ENCODE results near the gene TNXB. TPM values are rescaled to one million over a fixed set of nuclear protein-coding genes. Genes with fewer than 3 reads are reported as not detected.

Gene TNXB
- total and polyA plus RNA-seq, 9 of the 15 experiments (the other 6 are each of a cell fraction or from before 2014, with no cell fraction given): 0.14 to 28.1 (median 12.4) TPM

DNA sequence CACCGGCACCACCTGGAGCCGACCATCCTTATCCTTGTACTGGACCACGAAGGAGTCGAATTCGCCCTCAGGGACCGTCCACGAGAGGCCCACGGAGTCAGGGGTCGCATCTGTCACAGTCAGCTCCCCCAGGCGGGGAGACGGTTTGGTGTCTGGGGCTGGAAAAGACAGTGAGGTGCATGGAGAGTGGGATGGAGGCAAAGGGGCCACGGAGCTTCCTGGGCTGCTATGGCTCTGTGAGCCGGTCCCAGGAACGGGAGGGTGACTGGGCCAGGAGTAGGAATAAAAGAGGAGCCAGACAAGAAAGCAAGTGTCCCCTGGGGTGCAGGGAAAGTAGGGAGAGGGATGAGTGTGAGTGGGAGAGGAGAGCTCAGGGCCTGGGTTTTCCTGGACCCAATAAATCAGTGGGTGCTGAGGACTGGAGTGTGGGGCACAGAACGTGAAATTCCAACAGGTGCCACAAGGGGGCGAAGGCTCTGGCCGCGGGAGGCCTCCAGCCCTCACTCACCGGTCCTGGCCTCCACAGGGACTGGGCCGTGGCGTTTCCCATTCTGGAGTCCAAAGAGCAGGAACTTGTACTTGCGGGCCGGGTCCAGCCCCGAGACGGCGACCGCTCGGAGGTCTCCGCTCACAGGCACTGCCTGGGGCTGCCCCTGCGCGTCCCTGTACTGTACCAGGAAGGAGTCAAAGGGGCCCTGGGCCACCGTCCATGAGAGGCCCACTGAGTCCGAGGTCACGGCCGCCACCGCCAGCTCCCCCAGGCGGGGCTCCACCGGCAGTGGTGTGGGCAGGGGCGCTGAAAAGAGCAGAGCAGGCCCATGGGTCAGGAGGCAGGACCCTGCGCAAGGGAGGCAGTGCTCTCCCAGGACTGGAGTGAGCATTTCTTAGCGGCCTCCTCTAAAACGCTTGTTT lies 61.0 kb downstream of the TNXB start (continued):
- TF ChIP-seq MGA (IDR thresholded peaks at IDR 0.05) (no peak), ZNF696 (CRISPR knock-in tag; conservative IDR thresholded peaks at IDR 0.05) (no peak), POLR2A (conservative IDR thresholded peaks at IDR 0.05) (0 out of 2 replicates have a peak, but pooled peaks have one; percentile 32), KLF6 (CRISPR knock-in tag; IDR thresholded peaks at IDR 0.05; ENCODE audit: borderline replicate concordance) (no peak), PHB (CRISPR knock-in tag; IDR thresholded peaks at IDR 0.05) (no peak), GTF2F1 (IDR thresholded peaks at IDR 0.05; ENCODE audit: low read depth, low read length) (no peak), SP2 (IDR thresholded peaks at IDR 0.05; ENCODE audit: extremely low read depth, low read depth, low read length, poor library complexity, severe bottlenecking) (no peak), FOXP4 (CRISPR knock-in tag; IDR thresholded peaks at IDR 0.05; ENCODE audit: borderline replicate concordance) (no peak), COPS2 (conservative IDR thresholded peaks at IDR 0.05) (no peak), FOXJ2 (tag; IDR thresholded peaks at IDR 0.05) (no peak), ZNF398 (CRISPR knock-in tag; IDR thresholded peaks at IDR 0.05) (no peak)

Data from K562 (cell line).